WTC11 (cell line): Measurements from ENCODE around the gene SDHB.

Experiments
- CTCF ChIP-seq: fragments of 200-600 bp; IDR thresholded peaks from 2 replicates; pipeline ENCODE4 v1.8.0; 2022; ENCODE audit warnings: antibody characterized with exemption
- NR2C2 ChIP-seq: sonication (generic); formaldehyde crosslinking; IDR thresholded peaks from 2 replicates; pipeline ENCODE4 v1.8.0; 2022; ENCODE audit warnings: mild to moderate bottlenecking, missing genetic modification reagents
- SMAD4 ChIP-seq: sonication (generic); formaldehyde crosslinking; IDR thresholded peaks from 2 replicates; pipeline ENCODE4 v1.8.0; 2022; ENCODE audit warnings: mild to moderate bottlenecking, missing genetic modification reagents
- ZNF512 ChIP-seq: sonication (generic); formaldehyde crosslinking; IDR thresholded peaks from 2 replicates; pipeline ENCODE4 v1.8.1; 2022; ENCODE audit warnings: missing genetic modification reagents, borderline replicate concordance

- TF ChIP-seq CTCF (no peak), NR2C2 (CRISPR knock-in tag) (no peak), ZNF512 (CRISPR knock-in tag) (no peak), SMAD4 (no peak)
These were observed 74.1 kb downstream of the SDHB start for GRCh38 chr1:16979475-16980327.
